PC-3 (cell line): ENCODE measurements around the gene GLCE.

Source experiments
- CTCF ChIP-seq: fragments of 300-600 bp; sonication (generic); conservative IDR thresholded peaks from 2 replicates; pipeline ENCODE4 v1.5.1; 2017; ENCODE audit warnings: antibody characterized with exemption, low read depth, mild to moderate bottlenecking, low read length
- EZH2 ChIP-seq: fragments of 300-600 bp; sonication (generic); IDR thresholded peaks from one replicate; pipeline ENCODE4 v1.6.1; 2017; ENCODE audit warnings: antibody characterized with exemption, mild to moderate bottlenecking, low read length; ENCODE audit not compliant: unreplicated experiment
- EZH2phosphoT487 ChIP-seq: fragments of 300-600 bp; sonication (generic); IDR thresholded peaks from 2 replicates; pipeline ENCODE4 v1.6.1; 2018; ENCODE audit warnings: mild to moderate bottlenecking, antibody characterized with exemption, low read length, borderline replicate concordance

GRCh38 chr15:69272139-69272538 lies 111.7 kb downstream of the GLCE start:
- TF ChIP-seq CTCF (no peak), EZH2 (no peak), EZH2phosphoT487 (no peak)
